Adrenal gland (tissue), 5 donors: Measurements from ENCODE around the gene GPHN.

Experiments
- POLR2A ChIP-seq, 2 donors: fragments of 450-650 bp; IDR thresholded peaks; one replicate each; pipeline ENCODE4 v1.6.1; 2017; ENCODE audit warnings: antibody characterized with exemption in 2 of 2, mild to moderate bottlenecking in 2 of 2, moderate library complexity in 1 of 2
- TF ChIP-seq, protein P1 (sequence below), 6 experiments: fragments of 450-650 bp in 4 of 6; fragments of 200-600 bp in 2 of 6; sonication (generic) in 1 of 6; IDR thresholded peaks; 1 replicate in 5 of 6; 2 replicates in 1 of 6; pipeline versions ENCODE4 v1.5.1 to v1.8.0; 2016 to 2021; ENCODE audit warnings: antibody characterized with exemption in 6 of 6, mild to moderate bottlenecking in 2 of 6, moderate library complexity in 1 of 6
- donor health status: DM: no; HTN: no; CAD: no.

- TF ChIP-seq, protein P1, sequence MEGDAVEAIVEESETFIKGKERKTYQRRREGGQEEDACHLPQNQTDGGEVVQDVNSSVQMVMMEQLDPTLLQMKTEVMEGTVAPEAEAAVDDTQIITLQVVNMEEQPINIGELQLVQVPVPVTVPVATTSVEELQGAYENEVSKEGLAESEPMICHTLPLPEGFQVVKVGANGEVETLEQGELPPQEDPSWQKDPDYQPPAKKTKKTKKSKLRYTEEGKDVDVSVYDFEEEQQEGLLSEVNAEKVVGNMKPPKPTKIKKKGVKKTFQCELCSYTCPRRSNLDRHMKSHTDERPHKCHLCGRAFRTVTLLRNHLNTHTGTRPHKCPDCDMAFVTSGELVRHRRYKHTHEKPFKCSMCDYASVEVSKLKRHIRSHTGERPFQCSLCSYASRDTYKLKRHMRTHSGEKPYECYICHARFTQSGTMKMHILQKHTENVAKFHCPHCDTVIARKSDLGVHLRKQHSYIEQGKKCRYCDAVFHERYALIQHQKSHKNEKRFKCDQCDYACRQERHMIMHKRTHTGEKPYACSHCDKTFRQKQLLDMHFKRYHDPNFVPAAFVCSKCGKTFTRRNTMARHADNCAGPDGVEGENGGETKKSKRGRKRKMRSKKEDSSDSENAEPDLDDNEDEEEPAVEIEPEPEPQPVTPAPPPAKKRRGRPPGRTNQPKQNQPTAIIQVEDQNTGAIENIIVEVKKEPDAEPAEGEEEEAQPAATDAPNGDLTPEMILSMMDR (IDR thresholded peaks at IDR 0.05) = no peak
- no peak for TF ChIP-seq POLR2A (IDR thresholded peaks at IDR 0.05)
Measured at GRCh38 chr14:66716227-66716626, 208.3 kb downstream of the GPHN start.
